ENCODE measurements around the gene TCF19.

The TCF19 gene

GRCh38 chr6:31128093-31128676 lies 30.2 kb upstream of the TCF19 start:
- DNase-seq (ENCODE audit: low read depth in 2 of 2): peak; percentile 41 to 56

- DNase-seq (ENCODE audit: low read depth in 2 of 2): no peak
Measured at GRCh38 chr6:31129130-31129529, 29.3 kb upstream of the TCF19 start.

- DNase-seq (ENCODE audit: low read depth in 2 of 2): no peak
Measured at GRCh38 chr6:31130751-31131150, 27.6 kb upstream of the TCF19 start.

GRCh38 chr6:31131595-31131994 lies 26.8 kb upstream of the TCF19 start:
- DNase-seq (ENCODE audit: low read depth in 2 of 2): no peak

- no peak for DNase-seq (ENCODE audit: low read depth in 2 of 2)
Measured at GRCh38 chr6:31132806-31133205, 25.6 kb upstream of the TCF19 start.

- DNase-seq (ENCODE audit: low read depth in 2 of 2): no peak
Measured at GRCh38 chr6:31135710-31136109, 22.7 kb upstream of the TCF19 start.

GRCh38 chr6:31138982-31139381 lies 19.4 kb upstream of the TCF19 start, which contains the start of gene PSORS1C2:
TSS of gene PSORS1C2 (minus strand) at chr6:31139066. CDS start at chr6:31139026, 40 bp downstream.
- no peak for DNase-seq (ENCODE audit: low read depth in 2 of 2)

GRCh38 chr6:31139599-31139998 lies 18.8 kb upstream of the TCF19 start:
- DNase-seq (ENCODE audit: low read depth in 2 of 2): no peak

- no peak for DNase-seq (ENCODE audit: low read depth in 2 of 2)
Measured at GRCh38 chr6:31140643-31141042, 17.7 kb upstream of the TCF19 start.

GRCh38 chr6:31142361-31142761 lies 16.0 kb upstream of the TCF19 start:
- DNase-seq (ENCODE audit: low read depth in 2 of 2): no peak

GRCh38 chr6:31143148-31143547 lies 15.2 kb upstream of the TCF19 start:
- DNase-seq (ENCODE audit: low read depth in 2 of 2): no peak

- DNase-seq (ENCODE audit: low read depth in 2 of 2): no peak
Measured at GRCh38 chr6:31144296-31144969, 14.0 kb upstream of the TCF19 start.

- DNase-seq (ENCODE audit: low read depth in 2 of 2): no peak
Measured at GRCh38 chr6:31144970-31145340, 13.4 kb upstream of the TCF19 start.

- no peak for DNase-seq (ENCODE audit: low read depth in 2 of 2)
Measured at GRCh38 chr6:31145386-31145785, 13.0 kb upstream of the TCF19 start.

GRCh38 chr6:31149827-31150447 lies 8.5 kb upstream of the TCF19 start:
- DNase-seq (ENCODE audit: low read depth in 2 of 2): no peak

GRCh38 chr6:31152781-31153180 lies 5.6 kb upstream of the TCF19 start:
- DNase-seq (ENCODE audit: low read depth in 2 of 2): no peak

- no peak for DNase-seq (ENCODE audit: low read depth in 2 of 2)
Measured at GRCh38 chr6:31154436-31154835, 4.0 kb upstream of the TCF19 start.

GRCh38 chr6:31156641-31157040 lies 1.7 kb upstream of the TCF19 start:
- DNase-seq (ENCODE audit: low read depth in 2 of 2): no peak

- no peak for DNase-seq (ENCODE audit: low read depth in 2 of 2)
Measured at GRCh38 chr6:31157513-31158139, 763 bp upstream of the TCF19 start, which contains the start of gene CCHCR1. TSS of gene CCHCR1 (minus strand) at chr6:31157802. CDS start at chr6:31157600, 202 bp downstream.

GRCh38 chr6:31158863-31159855 lies 770 bp downstream of the TCF19 start:
- DNase-seq (ENCODE audit: low read depth in 2 of 2): no peak
